ENCODE results near the gene ITPK1. TPM values are rescaled to one million over a fixed set of nuclear protein-coding genes. Genes with fewer than 3 reads are reported as not detected.

Gene ITPK1
- total RNA-seq, 1 donor: 59.8 TPM

DNA sequence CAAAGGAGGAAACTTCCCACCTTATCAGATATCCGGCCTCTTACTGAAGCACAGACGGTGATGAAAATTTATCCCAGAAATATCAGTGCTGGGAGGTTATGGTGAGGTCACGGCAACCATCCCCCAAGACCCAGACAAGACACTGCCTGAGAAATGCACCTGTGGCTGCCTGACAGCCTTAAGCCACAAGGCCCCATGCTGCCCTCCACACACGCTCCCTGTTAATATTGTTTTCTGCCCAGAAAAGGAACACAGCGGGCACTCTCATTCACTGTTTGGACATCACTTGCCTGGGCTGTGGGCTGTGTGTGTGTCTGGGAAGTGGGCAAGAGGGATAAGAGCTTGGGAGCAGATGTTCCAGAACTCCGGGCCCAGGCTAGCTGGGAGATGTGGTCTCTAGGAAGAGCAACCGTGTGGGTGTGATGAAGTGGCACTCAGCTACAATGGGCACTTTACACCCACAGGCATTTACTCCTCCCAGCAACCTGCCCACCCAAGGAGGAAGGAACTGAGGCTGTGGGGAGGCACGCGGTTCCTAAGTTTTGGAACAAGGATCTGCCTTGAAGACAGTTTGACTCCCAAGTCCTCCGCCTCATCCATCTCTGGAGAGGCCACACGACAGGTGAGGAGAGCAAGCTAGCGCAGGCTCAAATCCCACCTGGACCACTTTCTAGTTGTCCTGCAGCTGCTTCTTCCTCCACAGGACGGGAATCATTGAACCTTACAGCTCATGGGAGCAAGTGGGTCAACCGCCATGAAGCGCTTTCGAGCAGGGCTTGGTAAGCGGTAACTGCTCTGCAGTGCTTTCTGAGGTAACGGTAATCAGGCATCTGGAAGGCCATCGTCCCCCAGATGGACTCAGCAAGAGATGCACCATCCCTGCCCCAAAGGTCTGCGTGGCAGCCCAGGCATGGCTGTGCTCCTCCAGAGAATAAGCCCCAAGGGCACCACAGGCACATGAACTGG, 101.4 kb downstream of the ITPK1 start:
- no peak for DNase-seq (ENCODE audit: low read depth in 2 of 3, low spot score in 2 of 3)

DNA sequence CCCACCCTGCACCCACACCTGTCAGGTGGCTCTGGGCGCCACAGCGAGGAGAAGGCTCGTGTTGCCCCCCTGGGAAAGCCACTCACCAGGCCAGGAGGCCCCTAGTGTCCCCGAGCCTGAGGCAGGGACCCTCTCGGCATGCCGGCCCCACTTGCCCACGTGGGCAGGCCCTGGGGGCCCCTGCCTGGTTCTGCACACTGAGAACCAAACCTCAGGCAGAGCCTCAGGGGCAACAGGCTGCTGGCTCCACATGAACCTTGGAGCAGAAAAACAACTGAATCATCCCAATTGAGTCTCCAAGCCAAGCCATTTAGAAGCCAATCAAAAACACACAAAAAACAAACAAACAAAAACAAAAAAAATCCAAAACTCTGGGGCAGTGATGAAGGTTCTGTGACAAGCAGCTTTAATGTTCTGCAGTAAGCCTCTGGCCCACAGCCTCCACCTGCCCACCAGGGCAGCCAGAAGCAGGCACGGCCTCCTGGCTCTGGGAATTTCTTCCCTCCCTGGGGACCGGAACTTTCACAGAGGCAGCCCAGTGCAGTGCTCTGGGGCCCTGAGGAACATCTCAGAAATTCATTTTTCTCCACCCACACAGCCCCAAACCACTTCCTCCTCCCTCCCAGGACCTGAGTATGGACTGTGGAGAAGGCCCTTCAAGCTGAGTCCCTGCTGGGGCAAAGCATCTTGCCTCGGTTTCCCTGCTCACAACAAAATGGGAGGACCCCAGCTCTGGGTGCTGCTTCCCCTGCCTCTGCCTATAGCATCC, 102.6 kb downstream of the ITPK1 start:
- DNase-seq (ENCODE audit: low read depth in 2 of 3, low spot score in 2 of 3): no peak

DNA sequence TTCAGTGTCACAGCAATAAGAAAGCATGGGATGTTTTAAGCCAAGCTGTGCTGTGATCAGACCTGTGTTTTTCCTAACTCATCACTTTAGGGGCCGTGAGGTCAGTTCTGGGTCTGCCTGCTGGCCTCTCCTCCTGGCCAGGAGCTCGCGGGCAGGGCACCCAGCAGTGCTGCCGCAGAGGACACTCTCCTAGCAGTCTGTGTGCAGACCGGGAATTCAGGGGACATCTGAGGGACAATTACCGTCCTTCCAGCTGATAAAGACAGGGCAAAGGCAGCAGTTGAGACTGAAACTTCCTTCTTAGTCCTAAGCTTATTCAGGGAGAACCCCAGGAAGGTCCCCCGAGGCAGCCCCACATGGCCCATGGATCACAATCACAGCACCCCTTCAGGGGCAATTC, 103.2 kb downstream of the ITPK1 start:
- DNase-seq (ENCODE audit: low read depth in 2 of 3, low spot score in 2 of 3): no peak

DNA sequence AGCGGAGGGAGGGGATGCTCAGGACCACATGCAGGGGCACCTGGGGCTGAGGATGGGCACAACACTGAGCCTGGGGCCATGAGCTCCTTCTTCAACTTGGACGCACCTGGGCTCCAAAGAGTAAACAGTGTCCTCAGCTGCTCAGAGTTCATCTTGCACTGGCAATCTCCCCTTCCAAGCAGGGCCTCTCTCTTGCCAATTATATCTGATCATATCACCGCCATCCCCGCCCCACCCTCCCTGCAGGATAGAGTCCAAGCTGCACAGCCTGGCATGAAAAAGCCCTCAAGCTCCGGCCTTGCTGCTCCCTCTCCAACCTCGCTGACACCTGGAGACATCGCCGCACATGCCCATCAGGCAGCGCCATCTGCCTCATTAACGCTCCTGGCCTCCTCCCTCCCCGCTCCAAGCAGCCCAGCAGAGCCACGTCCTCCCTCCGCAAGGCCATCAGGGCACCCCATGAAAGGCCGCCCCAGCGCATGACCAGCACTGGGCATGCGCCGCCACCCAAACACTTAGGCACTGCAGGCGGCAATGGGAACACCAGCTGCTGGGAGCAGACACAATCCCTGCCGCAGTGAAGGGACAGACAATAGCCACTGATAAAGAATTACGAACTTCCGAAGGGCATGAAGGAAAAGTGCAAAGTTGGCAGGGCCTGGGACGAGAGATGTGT, 103.9 kb downstream of the ITPK1 start:
- DNase-seq (ENCODE audit: low read depth in 2 of 3, low spot score in 2 of 3): no peak

DNA sequence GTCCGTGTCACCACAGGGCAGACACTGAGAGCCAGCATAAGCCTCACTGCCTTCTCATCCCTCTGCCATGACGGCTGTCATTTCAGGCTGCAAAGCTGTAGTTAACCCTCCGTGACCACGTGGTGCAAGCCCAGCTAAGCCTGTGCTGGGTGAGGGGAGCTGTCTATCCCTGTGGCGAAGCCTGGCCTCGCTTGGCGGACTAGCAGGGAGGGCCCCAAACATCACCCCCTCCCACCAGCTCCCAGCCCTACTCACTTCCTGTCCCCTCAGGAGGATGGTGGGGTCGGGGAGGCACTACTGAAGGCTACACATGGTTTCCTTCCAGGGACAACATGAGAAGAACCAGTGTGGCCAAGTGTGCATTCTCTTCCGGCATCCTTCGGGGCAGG, 104.6 kb downstream of the ITPK1 start:
- DNase-seq (ENCODE audit: low read depth in 2 of 3, low spot score in 2 of 3): no peak

DNA sequence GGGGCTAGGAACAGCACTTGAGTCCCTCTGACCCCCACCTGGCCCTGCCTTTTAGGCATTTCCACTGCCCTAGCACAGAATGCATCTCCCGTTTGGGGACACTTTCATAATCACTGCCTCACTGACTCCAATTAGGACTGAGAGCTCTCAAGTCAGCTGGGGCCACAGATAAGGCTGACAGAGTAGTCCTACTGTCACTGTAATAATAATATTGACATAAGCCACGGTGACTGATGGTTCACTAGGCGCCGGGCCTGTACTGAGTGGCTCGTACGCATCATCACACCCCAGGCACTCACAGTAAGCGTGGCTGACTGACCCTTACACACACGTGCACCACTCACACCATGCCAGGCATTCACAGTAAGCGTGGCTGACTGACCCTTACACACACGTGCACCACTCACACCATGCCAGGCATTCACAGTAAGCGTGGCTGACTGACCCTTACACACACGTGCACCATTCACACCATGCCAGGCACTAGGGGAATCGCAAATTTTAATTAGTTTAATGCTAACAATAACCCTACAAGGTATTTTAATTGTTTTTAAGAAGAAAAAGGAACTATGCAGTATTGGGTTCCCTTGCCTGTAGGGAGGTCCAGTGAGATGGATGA, 105.1 kb downstream of the ITPK1 start:
- no peak for DNase-seq (ENCODE audit: low read depth in 2 of 3, low spot score in 2 of 3)

DNA sequence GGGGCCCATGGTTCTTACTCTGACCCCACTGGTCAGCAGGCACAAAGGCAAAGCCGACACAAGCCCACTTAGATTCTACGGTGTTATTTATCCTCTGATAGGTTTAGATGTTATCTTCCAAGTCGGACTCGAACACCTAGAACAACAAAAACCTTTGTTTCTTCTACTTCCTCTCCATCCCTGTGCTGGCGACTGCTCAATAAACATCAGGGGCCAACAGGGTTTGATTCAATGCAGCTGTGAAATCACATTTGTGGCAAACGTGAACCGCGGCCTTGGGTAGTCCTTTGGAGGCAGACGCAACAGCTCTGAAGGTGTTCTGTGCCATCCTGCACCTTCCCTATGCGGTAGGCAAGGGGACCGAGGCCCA, 105.6 kb downstream of the ITPK1 start:
- DNase-seq (ENCODE audit: low read depth in 2 of 3, low spot score in 2 of 3): no peak

DNA sequence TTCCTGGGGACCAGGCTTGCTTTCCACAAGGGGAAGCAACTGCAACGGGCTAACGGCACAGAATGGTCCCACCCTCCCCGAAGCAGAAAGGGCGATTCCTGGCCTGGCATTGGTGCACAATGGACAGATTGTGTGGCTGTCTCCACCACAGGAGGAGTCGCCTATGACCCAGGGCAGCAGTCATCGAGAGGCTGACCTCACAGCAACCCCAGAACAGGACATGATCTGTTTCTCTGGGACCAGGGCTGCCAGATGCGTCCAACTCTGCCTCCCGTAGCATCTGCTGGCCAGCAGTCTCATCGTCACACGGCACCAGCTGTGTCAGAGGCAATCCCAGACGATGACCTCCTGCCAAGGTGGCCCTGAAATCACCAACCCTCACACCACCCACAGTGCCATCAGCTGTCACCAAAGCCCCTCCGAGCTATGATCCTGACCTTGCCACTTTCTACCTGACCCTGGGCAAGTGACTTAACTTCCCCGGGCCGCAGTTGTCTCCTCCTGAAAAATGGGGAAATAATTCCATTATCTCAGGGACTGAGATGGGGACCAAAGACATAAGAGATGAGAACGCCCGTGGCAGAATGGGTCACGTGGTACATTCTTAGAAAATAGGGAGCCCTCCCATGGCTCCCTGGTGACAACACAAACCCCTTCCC, 106.1 kb downstream of the ITPK1 start:
- no peak for DNase-seq (ENCODE audit: low read depth in 2 of 3, low spot score in 2 of 3)

DNA sequence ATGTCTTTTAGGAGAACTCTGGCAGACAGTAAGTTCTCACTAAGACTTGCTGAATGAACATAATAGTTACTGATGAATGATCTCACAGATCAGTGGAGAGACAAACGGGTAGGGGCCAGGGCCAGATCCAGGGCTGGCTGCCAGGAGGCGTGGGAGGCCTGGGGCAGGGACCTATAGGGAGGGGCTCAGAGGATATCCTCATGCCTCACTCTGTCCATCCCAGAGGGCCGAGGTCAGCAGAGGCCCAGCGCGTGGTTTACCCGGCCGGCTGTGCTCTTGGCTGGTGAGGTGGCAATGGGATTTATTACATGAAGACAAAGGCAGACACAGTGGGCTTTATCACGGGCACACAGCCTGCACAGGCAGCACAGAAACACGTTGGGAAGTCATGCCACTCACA, 107.3 kb downstream of the ITPK1 start:
- DNase-seq (ENCODE audit: low read depth in 2 of 3, low spot score in 2 of 3): no peak

DNA sequence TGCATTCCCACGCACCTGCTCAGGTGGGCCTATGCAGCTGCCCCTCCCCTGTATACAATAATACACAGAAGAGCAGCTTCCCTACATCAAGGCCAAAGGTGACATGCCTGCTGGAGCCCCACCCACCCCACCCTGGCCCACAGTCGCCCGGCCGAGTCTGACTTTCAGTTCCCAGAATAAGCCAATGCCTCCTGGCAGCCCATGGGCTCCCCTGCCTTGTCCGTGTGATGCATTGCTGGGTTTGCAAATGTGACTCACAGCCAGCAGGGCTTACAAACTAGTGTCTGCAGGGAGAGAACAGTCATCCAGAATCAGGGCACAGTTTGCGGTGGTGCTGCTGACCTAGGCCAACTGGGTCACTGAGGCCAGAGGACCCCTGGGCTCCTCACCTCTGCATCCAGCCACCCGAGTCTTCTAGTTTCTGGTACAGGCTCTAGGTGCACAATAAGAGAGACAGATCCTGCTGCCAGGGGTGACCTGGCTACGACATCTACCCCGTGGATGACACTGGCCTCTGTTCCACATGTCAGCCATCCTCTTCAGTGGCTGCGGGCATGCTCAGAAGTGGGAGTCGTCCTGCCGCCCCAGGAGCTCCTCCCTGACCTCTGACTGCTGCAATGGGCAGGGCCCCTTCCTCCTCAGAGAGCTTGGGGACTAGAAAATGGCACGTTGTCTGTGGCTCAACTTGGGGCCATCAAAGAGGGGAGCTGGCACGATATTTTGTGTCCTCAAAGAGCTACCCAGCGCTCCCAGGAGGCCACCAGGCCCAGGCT, 108.3 kb downstream of the ITPK1 start:
- no peak for DNase-seq (ENCODE audit: low read depth in 2 of 3, low spot score in 2 of 3)

DNA sequence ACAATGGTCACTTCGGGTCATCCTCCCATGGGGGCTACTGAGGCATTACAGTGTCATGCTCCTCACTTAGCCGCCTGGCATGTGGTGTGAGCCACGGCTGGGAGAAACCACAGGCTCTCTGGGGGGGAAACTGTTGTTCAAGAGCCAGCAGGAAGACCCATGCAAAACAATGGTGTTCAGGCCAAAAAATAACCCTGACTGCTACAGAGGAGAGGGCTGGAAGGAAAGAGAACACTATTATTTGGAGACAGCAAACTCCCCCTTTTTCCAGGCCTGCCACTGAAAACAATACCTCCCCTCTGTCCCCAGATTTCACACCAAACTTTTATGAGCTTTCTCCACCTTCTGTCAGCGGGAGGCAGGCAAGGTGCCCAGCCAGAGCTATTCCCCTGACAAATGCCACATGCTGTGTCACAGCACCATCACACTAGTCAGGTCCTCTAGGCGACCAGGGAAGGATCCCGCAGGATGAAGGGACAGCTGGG, 109.1 kb downstream of the ITPK1 start:
- DNase-seq (ENCODE audit: low read depth in 2 of 3, low spot score in 2 of 3): no peak

DNA sequence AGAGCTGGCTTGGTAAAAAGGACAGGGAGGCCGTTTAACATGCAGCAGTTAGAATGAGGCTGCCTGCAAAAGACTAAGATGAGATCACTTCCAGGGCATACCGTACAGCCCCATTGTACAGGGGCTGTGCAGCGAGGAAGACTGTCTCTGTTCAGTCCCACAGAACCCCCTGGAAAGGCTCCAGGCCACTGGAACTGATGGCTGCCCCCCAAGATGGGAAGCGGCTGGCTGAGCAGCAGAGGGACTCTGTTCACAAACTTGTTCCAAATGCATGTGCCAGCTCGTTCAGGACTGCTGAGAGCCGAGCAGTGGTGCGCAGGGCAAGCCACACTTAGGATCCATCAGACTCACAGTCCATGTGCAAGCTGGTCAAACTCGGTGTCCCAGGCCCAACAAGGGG, 109.9 kb downstream of the ITPK1 start:
- DNase-seq (ENCODE audit: low read depth in 2 of 3, low spot score in 2 of 3): no peak

DNA sequence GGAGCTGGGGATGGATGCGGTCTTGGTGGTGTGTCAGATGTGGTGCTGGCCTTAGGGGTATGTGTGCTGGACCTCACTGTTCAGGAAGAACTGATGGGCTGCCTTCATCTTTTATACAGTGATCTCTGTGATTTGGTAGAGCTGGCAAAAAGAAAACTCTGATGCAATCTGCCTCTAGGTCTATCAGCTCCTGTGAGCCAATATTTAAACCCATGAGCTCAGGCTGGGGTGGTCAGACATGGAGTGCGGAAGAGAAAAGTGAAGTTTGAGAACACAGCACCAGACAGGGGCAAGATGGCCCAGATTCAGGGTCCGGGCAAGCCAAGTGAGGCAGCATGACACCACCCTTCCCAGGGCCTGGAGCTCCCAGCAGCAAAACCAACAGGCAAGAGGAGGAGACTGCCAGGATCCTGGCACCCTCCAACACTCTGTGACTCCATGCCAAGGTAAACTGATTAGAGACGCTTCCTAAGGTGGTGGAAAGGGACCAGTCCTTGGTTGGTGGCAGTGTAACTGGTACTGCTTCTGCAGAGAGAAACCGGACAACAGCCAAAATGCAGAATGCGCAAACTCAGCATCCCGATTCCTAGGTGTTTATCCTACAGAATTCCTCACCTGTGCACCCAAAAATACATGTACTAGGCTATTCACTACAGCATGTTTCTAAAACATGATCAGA, 110.5 kb downstream of the ITPK1 start:
- DNase-seq (ENCODE audit: low read depth in 2 of 3, low spot score in 2 of 3): no peak

DNA sequence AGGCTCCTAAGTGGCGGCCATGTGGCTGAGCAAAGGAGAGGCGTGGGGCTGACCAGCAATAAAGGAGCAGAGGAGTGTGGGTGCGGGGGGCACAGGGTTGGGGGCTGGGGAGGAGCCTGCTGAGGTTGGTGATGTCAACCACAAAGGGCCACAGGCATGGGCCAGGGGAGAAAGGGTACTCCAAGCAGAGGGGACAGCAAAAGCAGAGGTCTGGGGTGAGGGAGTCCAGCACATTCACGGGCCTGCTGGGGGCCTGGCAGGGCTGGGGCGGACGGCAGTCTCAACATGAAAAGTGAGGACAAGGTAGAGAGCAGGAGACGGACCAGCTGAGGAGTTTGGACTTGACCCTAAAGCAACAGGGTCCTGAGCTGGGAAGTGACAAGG, 111.0 kb downstream of the ITPK1 start:
- no peak for DNase-seq (ENCODE audit: low read depth in 2 of 3, low spot score in 2 of 3)

DNA sequence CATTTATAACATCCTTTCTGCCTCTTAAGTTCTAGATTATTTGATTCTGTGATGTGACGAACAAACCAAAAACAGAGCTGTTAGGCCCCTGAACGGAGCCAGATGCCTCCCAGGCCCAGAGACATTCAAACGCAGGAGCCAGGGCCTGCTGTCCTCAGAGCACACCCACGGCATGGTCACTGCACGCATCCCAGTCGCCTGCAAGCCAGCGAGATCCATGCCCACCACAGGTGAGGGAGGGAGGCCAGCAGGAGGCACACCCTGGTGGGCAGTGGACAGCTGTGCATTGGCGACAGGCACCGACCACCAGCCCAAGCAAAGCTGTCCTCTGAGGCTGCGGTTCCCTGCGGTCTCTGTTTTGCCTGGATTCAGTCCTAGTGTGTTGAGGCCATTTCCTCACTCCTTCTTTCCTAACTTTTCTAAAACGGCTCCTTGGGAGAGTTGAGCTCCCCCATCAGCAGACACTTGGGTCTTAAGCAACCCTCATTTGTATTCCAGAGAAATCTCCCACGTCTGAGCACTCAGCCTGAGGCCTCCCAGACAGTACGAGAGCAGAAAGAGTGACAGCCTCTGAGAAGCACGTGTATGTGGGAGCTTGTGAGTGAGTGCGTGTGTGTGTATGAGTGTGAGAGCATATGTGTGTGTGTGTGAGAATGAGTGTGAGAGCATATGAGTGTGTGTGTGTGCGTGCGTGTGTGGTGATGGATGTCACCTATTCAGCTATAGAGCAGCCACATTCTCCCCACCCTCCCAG, 111.6 kb downstream of the ITPK1 start:
- no peak for DNase-seq (ENCODE audit: low read depth in 2 of 3, low spot score in 2 of 3)

DNA sequence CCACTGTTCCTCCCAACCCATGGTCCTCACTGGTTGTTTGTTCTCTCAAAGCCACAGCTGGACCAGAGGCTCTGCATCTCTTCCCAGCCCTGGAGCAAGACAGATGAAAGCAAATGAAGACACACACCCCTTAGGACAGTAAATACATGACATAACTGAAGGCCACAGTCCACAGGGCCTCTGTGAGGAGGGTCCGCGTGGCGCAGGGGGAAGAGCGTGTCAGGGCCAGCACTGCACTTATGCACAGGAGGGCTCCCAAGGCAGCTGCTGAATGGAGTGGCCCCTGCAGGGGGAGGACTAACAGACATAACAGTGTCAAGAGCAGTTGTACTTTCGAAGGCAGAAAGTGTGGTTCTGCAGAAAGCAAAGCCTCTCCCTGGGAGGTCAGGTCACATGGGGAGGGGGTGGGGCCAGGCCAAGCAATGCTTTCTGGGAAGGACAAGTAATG, 112.8 kb downstream of the ITPK1 start:
- no peak for DNase-seq (ENCODE audit: low read depth in 2 of 3, low spot score in 2 of 3)

DNA sequence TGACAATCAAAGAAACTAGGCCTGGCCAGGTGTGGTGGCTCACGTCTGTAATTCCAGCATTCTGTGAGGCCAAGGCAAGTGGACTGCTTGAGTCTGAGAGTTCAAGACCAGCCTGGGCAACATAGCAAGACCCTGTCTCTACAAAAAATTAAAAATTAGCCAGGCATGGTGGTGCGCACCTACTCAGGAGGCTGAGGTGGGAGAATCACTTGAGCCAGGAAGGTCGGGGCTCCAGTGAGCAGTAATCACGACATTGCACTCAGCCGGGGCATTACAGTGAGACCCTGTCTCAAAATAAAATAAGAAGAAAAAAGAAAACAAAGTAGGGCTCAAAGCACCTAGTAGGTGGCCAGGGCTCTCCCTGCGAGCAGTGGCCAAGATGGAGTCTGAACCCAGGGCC, 113.7 kb downstream of the ITPK1 start:
- no peak for DNase-seq (ENCODE audit: low read depth in 2 of 3, low spot score in 2 of 3)

DNA sequence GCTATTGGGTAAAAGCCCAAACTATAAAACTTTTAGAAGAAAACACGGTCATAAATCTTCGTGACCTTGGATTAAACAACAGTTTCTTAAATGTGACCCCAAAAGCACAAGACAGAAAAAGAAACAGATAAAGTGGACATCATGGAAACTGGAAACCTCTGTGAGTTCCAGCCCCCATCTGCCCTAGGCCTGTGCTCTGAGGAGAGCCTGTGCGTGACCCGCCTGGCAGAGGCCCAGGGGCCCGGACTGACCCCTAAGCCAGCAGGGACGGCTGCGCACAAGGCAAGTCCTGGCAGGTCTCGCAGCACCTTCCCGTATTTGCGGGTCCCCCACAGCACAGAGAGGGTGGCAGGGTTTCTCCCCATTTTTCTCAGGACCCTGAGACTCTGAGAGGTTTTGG, 116.8 kb downstream of the ITPK1 start:
- DNase-seq (ENCODE audit: low read depth in 2 of 3, low spot score in 2 of 3): no peak

All from hematopoietic multipotent progenitor cell (in vitro differentiated cells).